ENCODE measurements around the gene LHPP. TPM values are rescaled to one million over a fixed set of nuclear protein-coding genes. Genes with fewer than 3 reads are reported as not detected.

The LHPP gene
- total RNA-seq, 1 experiment from 2014 or later: 6.6 TPM

DNA sequence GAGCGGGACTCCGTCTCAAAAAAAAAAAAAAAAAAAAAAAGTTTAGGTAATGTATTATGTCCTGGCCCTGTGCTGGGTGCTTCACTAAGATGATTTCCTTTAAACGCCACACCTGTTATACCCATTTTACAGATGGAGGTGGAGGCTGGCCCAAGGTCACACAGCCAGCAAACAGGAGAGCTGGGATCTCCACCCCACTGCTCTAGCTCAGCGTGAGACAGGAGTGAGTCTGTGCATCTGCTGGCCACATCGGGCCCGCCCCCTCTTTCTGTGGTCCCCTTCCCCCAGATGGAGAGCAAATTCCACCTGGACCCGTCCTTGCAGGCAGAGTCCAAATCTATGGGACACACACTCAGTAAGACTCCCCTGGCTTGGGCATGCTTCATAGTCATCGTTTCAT lies 51.0 kb downstream of the LHPP start:
- ATAC-seq (no peak), DNase-seq (no peak)
- H3K4me3 ChIP-seq (ENCODE audit: low read length): no peak overlapping the region
- no TSS peak for BruUV-seq (replicated peaks)
- no peaks in the 10 kb centered on the region for H3K4me1 ChIP-seq (ENCODE audit: insufficient read depth, low read length)
- intact Hi-C loops (cut with micrococcal nuclease): no loop called here
- H3F3A ChIP-seq (ENCODE audit: low read length, unreplicated experiment): no peaks in the 10 kb centered on the region
- no peak overlapping the region for H3K27ac ChIP-seq (ENCODE audit: low read length)
- H3K9ac ChIP-seq (ENCODE audit: low read length): no peak overlapping the region
- CTCF ChIA-PET: no interaction called here
- H3K9me3 ChIP-seq (ENCODE audit: low read length): no peaks in the 10 kb centered on the region
- no peaks in the 10 kb centered on the region for H3K27me3 ChIP-seq (ENCODE audit: low read length)
- H3K9me2 ChIP-seq (replicated peaks; ENCODE audit: low read length): no peaks in the 10 kb centered on the region
- no peak overlapping the region for H3K4me2 ChIP-seq (ENCODE audit: low read length)
- no peak for TF ChIP-seq EZH2phosphoT487 (IDR thresholded peaks at IDR 0.05; ENCODE audit: borderline replicate concordance, low read length)
- TF ChIP-seq EZH2 (IDR thresholded peaks at IDR 0.05; ENCODE audit: low read length, unreplicated experiment): no peak
- TF ChIP-seq, protein P1, sequence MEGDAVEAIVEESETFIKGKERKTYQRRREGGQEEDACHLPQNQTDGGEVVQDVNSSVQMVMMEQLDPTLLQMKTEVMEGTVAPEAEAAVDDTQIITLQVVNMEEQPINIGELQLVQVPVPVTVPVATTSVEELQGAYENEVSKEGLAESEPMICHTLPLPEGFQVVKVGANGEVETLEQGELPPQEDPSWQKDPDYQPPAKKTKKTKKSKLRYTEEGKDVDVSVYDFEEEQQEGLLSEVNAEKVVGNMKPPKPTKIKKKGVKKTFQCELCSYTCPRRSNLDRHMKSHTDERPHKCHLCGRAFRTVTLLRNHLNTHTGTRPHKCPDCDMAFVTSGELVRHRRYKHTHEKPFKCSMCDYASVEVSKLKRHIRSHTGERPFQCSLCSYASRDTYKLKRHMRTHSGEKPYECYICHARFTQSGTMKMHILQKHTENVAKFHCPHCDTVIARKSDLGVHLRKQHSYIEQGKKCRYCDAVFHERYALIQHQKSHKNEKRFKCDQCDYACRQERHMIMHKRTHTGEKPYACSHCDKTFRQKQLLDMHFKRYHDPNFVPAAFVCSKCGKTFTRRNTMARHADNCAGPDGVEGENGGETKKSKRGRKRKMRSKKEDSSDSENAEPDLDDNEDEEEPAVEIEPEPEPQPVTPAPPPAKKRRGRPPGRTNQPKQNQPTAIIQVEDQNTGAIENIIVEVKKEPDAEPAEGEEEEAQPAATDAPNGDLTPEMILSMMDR (conservative IDR thresholded peaks at IDR 0.05; ENCODE audit: low read depth, low read length): no peak
- POLR2A ChIA-PET (ENCODE audit: unreplicated experiment): no interaction called here
- H4K20me1 ChIP-seq (ENCODE audit: low read length): no peaks in the 10 kb centered on the region
- H3K36me3 ChIP-seq (ENCODE audit: low read depth, low read length): no peaks in the 10 kb centered on the region
- no peaks in the 10 kb centered on the region for H3K79me2 ChIP-seq (ENCODE audit: low read length)
- no peak overlapping the region for H2AFZ ChIP-seq (ENCODE audit: low read length)

DNA sequence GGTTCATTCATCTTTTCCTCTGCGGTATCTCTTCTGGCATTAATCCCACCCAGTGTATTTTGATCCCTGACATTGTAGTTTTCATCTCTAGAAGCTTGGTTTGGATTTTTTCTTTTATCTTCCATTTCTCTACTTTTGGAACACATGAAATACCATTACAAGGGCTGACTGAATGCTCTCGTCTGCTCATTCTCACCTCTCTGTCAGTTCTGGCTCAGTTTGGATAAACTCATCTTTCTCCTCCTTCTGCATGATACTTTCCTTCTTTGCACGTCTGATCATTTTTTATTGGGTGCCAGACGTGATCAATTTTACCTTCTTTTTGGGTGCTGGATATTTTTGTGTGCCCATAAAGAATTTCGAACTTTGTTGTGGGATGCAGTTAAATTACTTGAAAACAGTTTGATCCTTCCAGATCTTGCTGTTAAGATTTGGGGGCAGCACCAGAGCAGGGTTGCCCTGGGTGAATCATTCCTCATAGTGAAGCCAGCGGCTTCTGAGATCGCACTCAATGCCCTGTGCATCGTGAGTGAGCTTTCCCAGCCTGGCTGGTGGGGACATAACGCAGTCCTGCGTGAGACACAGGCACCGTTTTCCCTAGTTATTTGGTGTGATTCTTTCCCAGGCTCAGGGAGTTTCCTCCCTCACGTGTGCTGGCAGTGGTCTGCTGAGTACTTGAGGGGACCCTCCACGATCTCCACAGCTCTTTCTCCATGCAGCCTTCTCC lies 53.8 kb downstream of the LHPP start:
- Histone ChIP-seq H3K9me2 (replicated peaks; ENCODE audit: low read length) (no peaks in the 10 kb centered on the region), H3K4me1 (ENCODE audit: insufficient read depth, low read length) (no peaks in the 10 kb centered on the region), H3K36me3 (ENCODE audit: low read depth, low read length) (no peaks in the 10 kb centered on the region), H3K9ac (ENCODE audit: low read length) (no peak overlapping the region), H3K9me3 (ENCODE audit: low read length) (no peaks in the 10 kb centered on the region), H3F3A (ENCODE audit: low read length, unreplicated experiment) (no peaks in the 10 kb centered on the region), H3K4me3 (ENCODE audit: low read length) (no peak overlapping the region), H2AFZ (ENCODE audit: low read length) (no peak overlapping the region), H3K27me3 (ENCODE audit: low read length) (no peaks in the 10 kb centered on the region), H4K20me1 (ENCODE audit: low read length) (no peaks in the 10 kb centered on the region), H3K79me2 (ENCODE audit: low read length) (no peaks in the 10 kb centered on the region), H3K27ac (ENCODE audit: low read length) (no peak overlapping the region), H3K4me2 (ENCODE audit: low read length) (no peak overlapping the region)
- POLR2A ChIA-PET (ENCODE audit: unreplicated experiment): interaction anchor here (0.6 kb wide), 1 partner anchor 322 kb away, joined by 5 read pairs; no protein-coding TSS in a partner anchor
- intact Hi-C loops (cut with micrococcal nuclease): no loop called here
- DNase-seq (no peak), ATAC-seq (no peak)
- CTCF ChIA-PET: no interaction called here
- no peak for TF ChIP-seq EZH2phosphoT487 (IDR thresholded peaks at IDR 0.05; ENCODE audit: borderline replicate concordance, low read length)
- TF ChIP-seq EZH2 (IDR thresholded peaks at IDR 0.05; ENCODE audit: low read length, unreplicated experiment): no peak
- TF ChIP-seq, protein P1 (conservative IDR thresholded peaks at IDR 0.05; ENCODE audit: low read depth, low read length): no peak
- no TSS peak for BruUV-seq (replicated peaks)

DNA sequence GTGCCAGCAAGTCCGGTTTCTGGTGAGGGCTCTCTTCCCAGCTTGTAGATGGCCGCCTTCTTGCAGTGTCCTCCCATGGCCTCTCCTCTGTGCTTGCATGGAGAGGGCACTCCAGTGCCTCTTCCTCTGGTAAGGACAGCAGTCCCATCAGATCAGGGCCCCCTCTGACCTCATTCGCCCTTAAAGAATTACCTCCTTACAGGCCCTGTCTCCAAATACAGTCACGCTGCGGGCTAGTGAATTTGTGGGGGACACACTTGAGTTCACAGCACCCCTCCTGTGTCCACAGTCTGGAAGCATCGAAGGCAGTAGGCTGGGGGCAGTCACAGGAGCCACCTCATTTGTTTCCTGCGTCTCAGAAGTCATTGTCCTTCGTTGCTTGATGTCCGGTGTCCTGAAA lies 54.6 kb downstream of the LHPP start:
- no TSS peak for BruUV-seq (replicated peaks)
- H3K27ac ChIP-seq (ENCODE audit: low read length): no peak overlapping the region
- H3K4me3 ChIP-seq (ENCODE audit: low read length): no peak overlapping the region
- H3K27me3 ChIP-seq (ENCODE audit: low read length): no peaks in the 10 kb centered on the region
- H3K79me2 ChIP-seq (ENCODE audit: low read length): no peaks in the 10 kb centered on the region
- no peaks in the 10 kb centered on the region for H3K9me2 ChIP-seq (replicated peaks; ENCODE audit: low read length)
- no peak for DNase-seq
- ATAC-seq: no peak
- no peaks in the 10 kb centered on the region for H3K4me1 ChIP-seq (ENCODE audit: insufficient read depth, low read length)
- CTCF ChIA-PET: no interaction called here
- H3K4me2 ChIP-seq (ENCODE audit: low read length): no peak overlapping the region
- TF ChIP-seq, protein P1 (conservative IDR thresholded peaks at IDR 0.05; ENCODE audit: low read depth, low read length): no peak
- TF ChIP-seq EZH2phosphoT487 (IDR thresholded peaks at IDR 0.05; ENCODE audit: borderline replicate concordance, low read length) (no peak), EZH2 (IDR thresholded peaks at IDR 0.05; ENCODE audit: low read length, unreplicated experiment) (no peak)
- H3K36me3 ChIP-seq (ENCODE audit: low read depth, low read length): no peaks in the 10 kb centered on the region
- no peaks in the 10 kb centered on the region for H3K9me3 ChIP-seq (ENCODE audit: low read length)
- H3K9ac ChIP-seq (ENCODE audit: low read length): no peak overlapping the region
- intact Hi-C loops (cut with micrococcal nuclease): no loop called here
- no peak overlapping the region for H2AFZ ChIP-seq (ENCODE audit: low read length)
- H3F3A ChIP-seq (ENCODE audit: low read length, unreplicated experiment): no peaks in the 10 kb centered on the region
- POLR2A ChIA-PET (ENCODE audit: unreplicated experiment): interaction anchor here (0.6 kb wide), 1 partner anchor 323 kb away, joined by 5 read pairs; no protein-coding TSS in a partner anchor
- H4K20me1 ChIP-seq (ENCODE audit: low read length): no peaks in the 10 kb centered on the region
